Endothelial cell (in vitro differentiated cells): Measurements from ENCODE around the gene SIRT4. TPM values are rescaled to one million over a fixed set of nuclear protein-coding genes. Genes with fewer than 3 reads are reported as not detected.

Source experiments
- DNase-seq: peaks from one replicate; pipeline ENCODE4 v3.0.0; 2021; ENCODE audit warnings: low spot score
- H3K27ac Mint-ChIP-seq: one replicate; pipeline ENCODE4 v1.8.0; 2021; ENCODE audit warnings: mixed read lengths, inconsistent platforms; ENCODE audit not compliant: unreplicated experiment
- H3K27me3 Mint-ChIP-seq: one replicate; pipeline ENCODE4 v1.8.0; 2021; ENCODE audit warnings: mild to moderate bottlenecking, moderate library complexity, mixed read lengths, inconsistent platforms; ENCODE audit not compliant: unreplicated experiment
- H3K36me3 Mint-ChIP-seq: one replicate; pipeline ENCODE4 v1.8.0; 2021; ENCODE audit warnings: mild to moderate bottlenecking, low read depth, mixed read lengths, inconsistent platforms; ENCODE audit not compliant: unreplicated experiment
- H3K4me1 Mint-ChIP-seq: one replicate; pipeline ENCODE4 v1.8.0; 2021; ENCODE audit warnings: mild to moderate bottlenecking, mixed read lengths, inconsistent platforms; ENCODE audit not compliant: unreplicated experiment
- H3K4me3 Mint-ChIP-seq: one replicate; pipeline ENCODE4 v1.8.0; 2021; ENCODE audit warnings: mild to moderate bottlenecking, mixed read lengths, inconsistent platforms; ENCODE audit not compliant: unreplicated experiment
- H3K9me3 Mint-ChIP-seq: one replicate; pipeline ENCODE4 v1.8.0; 2021; ENCODE audit warnings: mixed read lengths, inconsistent platforms; ENCODE audit not compliant: unreplicated experiment
- total RNA-seq: library from RNA; stranded (reverse); fragmentation: NEBNext Ultra II Directional; extraction: Animal tissue kit (Norgen Biotek cat#: 25700); gene quantifications from one replicate; pipeline ENCODE4 v1.2.1, GENCODE V29; 2021; ENCODE audit not compliant: unreplicated experiment
- TF ChIP-seq, protein P1 (sequence below): fragments of 200-600 bp; sonication (generic); IDR thresholded peaks from one replicate; pipeline ENCODE4 v1.5.0; 2021; ENCODE audit warnings: antibody characterized with exemption; ENCODE audit not compliant: unreplicated experiment

Gene SIRT4
- total RNA-seq, 1 donor from 2014 or later = 1.8 TPM

DNA sequence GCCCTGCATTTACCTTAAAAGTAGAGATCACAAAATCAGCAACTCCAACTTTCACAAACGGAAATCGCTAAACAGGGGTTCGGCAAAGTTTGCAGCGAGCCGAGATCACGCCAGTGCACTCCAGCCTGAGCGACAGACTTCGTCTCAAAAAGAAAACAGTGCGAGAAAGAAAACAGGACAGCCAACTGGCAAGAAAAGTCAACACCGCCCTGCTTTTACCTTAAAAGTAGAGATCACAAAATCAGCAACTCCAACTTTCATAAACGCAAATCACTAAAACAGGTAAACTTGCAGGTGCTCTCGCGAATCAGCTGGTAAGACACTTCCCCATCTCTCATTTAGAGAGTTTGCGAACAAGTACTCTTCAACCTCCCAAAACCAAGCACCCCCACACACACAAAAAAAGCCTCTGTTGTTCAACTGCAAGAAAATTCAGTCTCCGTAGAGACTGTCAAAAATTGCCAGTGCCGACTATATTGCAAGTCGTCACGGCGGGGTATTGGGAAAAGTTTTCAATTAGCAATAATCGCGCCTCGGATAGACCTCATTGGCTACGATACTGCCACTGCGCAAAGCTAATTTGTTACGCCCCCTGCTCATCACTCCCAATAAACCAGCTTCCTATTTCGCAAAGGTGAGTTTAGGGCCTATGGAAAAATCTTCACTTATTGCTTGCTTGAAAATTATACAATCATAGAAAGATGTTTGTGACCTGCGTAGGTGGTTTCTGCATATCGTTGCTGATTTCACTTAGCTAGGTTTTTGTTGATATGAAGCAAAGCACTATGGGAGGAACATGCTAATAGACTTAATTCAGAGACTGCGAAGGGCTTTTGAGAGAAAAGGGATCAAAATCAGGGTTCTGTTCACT lies 9.2 kb upstream of the SIRT4 start, which contains the start of gene RNU4-1:
Gene RNU4-1, minus strand, starts transcription at position 577 of the 871 bp plus-strand sequence.
- no peaks in the 10 kb centered on the region for H3K9me3 Mint-ChIP-seq
- TF ChIP-seq, protein P1, sequence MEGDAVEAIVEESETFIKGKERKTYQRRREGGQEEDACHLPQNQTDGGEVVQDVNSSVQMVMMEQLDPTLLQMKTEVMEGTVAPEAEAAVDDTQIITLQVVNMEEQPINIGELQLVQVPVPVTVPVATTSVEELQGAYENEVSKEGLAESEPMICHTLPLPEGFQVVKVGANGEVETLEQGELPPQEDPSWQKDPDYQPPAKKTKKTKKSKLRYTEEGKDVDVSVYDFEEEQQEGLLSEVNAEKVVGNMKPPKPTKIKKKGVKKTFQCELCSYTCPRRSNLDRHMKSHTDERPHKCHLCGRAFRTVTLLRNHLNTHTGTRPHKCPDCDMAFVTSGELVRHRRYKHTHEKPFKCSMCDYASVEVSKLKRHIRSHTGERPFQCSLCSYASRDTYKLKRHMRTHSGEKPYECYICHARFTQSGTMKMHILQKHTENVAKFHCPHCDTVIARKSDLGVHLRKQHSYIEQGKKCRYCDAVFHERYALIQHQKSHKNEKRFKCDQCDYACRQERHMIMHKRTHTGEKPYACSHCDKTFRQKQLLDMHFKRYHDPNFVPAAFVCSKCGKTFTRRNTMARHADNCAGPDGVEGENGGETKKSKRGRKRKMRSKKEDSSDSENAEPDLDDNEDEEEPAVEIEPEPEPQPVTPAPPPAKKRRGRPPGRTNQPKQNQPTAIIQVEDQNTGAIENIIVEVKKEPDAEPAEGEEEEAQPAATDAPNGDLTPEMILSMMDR = no peak
- no peak within 1 kb of the TSS for H3K27ac Mint-ChIP-seq
- no peaks in the 10 kb centered on the region for H3K36me3 Mint-ChIP-seq
- H3K27me3 Mint-ChIP-seq = peaks cover 4% of the 10 kb centered on the region
- DNase-seq = peak; percentile 64
- H3K4me1 Mint-ChIP-seq = no peaks in the 10 kb centered on the region
- H3K4me3 Mint-ChIP-seq = no peak within 1 kb of the TSS

DNA sequence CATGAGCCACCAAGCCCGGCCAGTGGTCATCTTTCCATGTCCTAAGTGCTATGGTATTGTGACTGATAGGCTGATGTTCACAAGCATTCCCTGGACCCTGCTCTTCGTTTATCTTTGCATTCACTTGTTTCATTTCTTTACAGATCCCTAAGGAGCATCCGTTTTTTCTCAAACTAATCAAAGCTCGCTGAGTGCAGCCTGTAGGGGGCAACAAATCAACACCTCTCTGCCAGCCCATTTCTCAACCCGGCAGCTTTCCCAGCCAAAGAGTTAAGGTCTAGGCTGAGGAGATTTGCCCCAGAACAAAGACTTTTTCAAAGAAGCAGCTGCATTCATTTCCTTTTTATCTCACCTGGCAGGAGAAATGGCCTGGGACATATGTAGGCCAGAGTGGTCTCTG lies 12.1 kb downstream of the SIRT4 start:
- peak; percentile 22 for DNase-seq
- Mint-ChIP-seq H3K4me3 (no peak overlapping the region), H3K9me3 (no peaks in the 10 kb centered on the region), H3K4me1 (peaks cover 12% of the 10 kb centered on the region), H3K27me3 (peaks cover 2% of the 10 kb centered on the region), H3K36me3 (no peaks in the 10 kb centered on the region), H3K27ac (no peak overlapping the region)
- TF ChIP-seq, protein P1 = peak; percentile 34

DNA sequence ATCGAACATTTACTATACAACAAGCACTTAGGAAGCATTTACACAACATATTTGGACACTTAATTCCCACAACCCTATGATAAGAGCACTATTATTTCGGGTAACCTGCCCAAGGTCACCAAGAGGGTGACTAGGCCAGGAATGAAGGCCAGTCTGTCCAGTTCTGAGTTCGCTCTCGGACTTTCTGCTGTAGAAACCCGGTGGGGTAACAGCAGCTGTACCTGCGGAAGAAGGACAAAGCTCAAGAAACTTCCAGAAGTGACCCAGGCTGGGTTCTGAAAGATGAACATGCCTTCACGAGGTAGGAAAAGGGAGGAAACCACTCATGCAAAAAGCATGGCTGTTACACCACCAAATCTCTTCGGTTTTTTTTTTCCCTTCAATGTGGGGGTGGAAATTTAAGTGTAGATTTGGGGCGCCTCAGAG lies 14.7 kb downstream of the SIRT4 start:
- peaks cover 3% of the 10 kb centered on the region for H3K27me3 Mint-ChIP-seq
- DNase-seq = no peak
- TF ChIP-seq, protein P1 = no peak
- H3K27ac Mint-ChIP-seq = peak overlapping the region; percentile 81
- no peaks in the 10 kb centered on the region for H3K36me3 Mint-ChIP-seq
- H3K4me1 Mint-ChIP-seq = peaks cover 12% of the 10 kb centered on the region
- H3K9me3 Mint-ChIP-seq = no peaks in the 10 kb centered on the region
- peak overlapping the region; percentile 84 for H3K4me3 Mint-ChIP-seq

DNA sequence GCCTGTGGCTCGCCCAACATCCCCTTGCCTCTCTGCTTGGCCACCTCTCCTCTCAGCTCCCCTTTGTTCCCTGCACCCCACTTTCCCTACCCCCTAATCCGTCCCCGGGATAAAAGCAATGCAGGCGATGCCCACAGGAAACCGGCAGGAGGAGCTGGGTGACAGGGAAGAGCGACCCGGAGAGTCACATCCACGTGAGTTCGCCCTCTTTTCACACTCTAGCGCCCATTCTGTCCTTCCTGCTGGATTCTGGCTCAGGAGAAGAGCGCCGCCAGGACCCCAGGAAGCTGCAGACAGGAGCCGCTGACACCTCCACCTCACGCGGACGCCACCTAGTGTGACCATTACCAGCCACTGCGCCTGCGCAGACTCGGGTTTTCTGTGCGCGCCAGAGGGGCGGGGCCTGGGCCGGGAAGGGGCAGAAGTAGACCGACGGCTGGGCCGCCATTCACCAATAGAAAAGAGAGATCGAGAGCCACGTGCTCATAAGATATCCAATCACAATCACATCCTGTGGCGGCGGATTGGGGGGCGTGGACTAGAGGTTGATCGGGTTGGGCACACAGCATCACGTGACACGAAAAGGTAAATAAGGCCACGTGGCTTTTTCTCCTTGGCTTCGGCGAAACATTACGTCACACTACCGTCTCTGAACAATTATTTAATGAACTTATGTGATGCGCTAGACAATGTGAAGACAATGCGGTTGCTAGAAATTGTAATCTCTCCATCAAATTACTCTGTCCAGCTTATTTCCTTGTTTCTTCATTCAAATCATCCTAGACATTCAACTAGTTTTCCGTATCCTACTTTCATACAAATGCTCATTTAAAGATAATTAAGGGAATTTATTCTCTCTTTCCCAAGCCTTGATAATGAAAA lies 15.3 kb downstream of the SIRT4 start:
- Mint-ChIP-seq H3K27ac (peak overlapping the region; percentile 81), H3K4me3 (peak overlapping the region; percentile 84), H3K9me3 (no peaks in the 10 kb centered on the region), H3K27me3 (peaks cover 3% of the 10 kb centered on the region), H3K36me3 (no peaks in the 10 kb centered on the region), H3K4me1 (peaks cover 12% of the 10 kb centered on the region)
- DNase-seq = peak; percentile 100
- TF ChIP-seq, protein P1 = peak; percentile 46
